DOHH2 (cell line): ENCODE data around the gene RPUSD2.

Experiments used
- H3F3A ChIP-seq: fragments of 200-600 bp; sonication (generic), shearing (Covaris generic); 2 replicates; pipeline ENCODE4 v1.6.0; 2016; ENCODE audit warnings: antibody characterized with exemption, mild to moderate bottlenecking; ENCODE audit not compliant: control insufficient read depth, insufficient read depth
- H3K27ac ChIP-seq: fragments of 200-600 bp; sonication (generic); 2 replicates; pipeline ENCODE4 v1.5.1; 2014; ENCODE audit warnings: low read depth, mild to moderate bottlenecking, low read length, moderate library complexity
- H3K27me3 ChIP-seq: fragments of 200-600 bp; sonication (generic); 2 replicates; pipeline ENCODE4 v1.6.1; 2014; ENCODE audit warnings: mild to moderate bottlenecking, low read length, mixed read lengths; ENCODE audit not compliant: control insufficient read depth
- H3K36me3 ChIP-seq: fragments of 200-600 bp; sonication (generic); 2 replicates; pipeline ENCODE4 v1.6.1; 2014; ENCODE audit warnings: mild to moderate bottlenecking, low read length, moderate library complexity, mixed read lengths; ENCODE audit not compliant: control insufficient read depth
- H3K4me1 ChIP-seq: fragments of 200-600 bp; sonication (generic); 2 replicates; pipeline ENCODE4 v1.6.1; 2014; ENCODE audit warnings: mild to moderate bottlenecking, low read length, mixed read lengths; ENCODE audit not compliant: control insufficient read depth
- H3K4me2 ChIP-seq: fragments of 200-600 bp; sonication (generic); 2 replicates; pipeline ENCODE4 v1.6.0; 2014; ENCODE audit warnings: mild to moderate bottlenecking, low read length, moderate library complexity
- H3K4me3 ChIP-seq: fragments of 200-600 bp; sonication (generic); 2 replicates; pipeline ENCODE4 v1.5.1; 2014; ENCODE audit warnings: mild to moderate bottlenecking, low read length, mixed read lengths
- H3K79me2 ChIP-seq: fragments of 200-600 bp; sonication (generic); 2 replicates; pipeline ENCODE4 v1.6.1; 2014; ENCODE audit warnings: mild to moderate bottlenecking, low read length, mixed read lengths; ENCODE audit not compliant: control insufficient read depth
- H3K9me2 ChIP-seq: fragments of 200-600 bp; sonication (generic); replicated peaks from 2 replicates; pipeline ENCODE4 v1.6.1; 2014; ENCODE audit warnings: mild to moderate bottlenecking, low read length, mixed read lengths; ENCODE audit not compliant: control insufficient read depth
- H3K9me3 ChIP-seq: fragments of 200-600 bp; sonication (generic); 2 replicates; pipeline ENCODE4 v1.6.1; 2014; ENCODE audit warnings: antibody characterized with exemption, low read length, mixed read lengths; ENCODE audit not compliant: control insufficient read depth, insufficient read depth
- H4K20me1 ChIP-seq: fragments of 200-600 bp; sonication (generic); 2 replicates; pipeline ENCODE4 v1.6.0; 2014; ENCODE audit warnings: low read depth, mild to moderate bottlenecking, antibody characterized with exemption, low read length, moderate library complexity; ENCODE audit not compliant: control insufficient read depth, insufficient read depth
- EZH2phosphoT487 ChIP-seq: fragments of 200-600 bp; sonication (generic); IDR thresholded peaks from 2 replicates; pipeline ENCODE4 v1.6.1; 2017; ENCODE audit warnings: borderline replicate concordance, mild to moderate bottlenecking, antibody characterized with exemption, low read length, moderate library complexity, mixed read lengths
- TF ChIP-seq, protein P1 (sequence below): fragments of 200-600 bp; sonication (generic); IDR thresholded peaks from one replicate; pipeline ENCODE4 v1.5.1; 2014; ENCODE audit warnings: antibody characterized with exemption, mild to moderate bottlenecking, low read depth, low read length; ENCODE audit not compliant: poor library complexity, severe bottlenecking

RPUSD2 gene

DNA sequence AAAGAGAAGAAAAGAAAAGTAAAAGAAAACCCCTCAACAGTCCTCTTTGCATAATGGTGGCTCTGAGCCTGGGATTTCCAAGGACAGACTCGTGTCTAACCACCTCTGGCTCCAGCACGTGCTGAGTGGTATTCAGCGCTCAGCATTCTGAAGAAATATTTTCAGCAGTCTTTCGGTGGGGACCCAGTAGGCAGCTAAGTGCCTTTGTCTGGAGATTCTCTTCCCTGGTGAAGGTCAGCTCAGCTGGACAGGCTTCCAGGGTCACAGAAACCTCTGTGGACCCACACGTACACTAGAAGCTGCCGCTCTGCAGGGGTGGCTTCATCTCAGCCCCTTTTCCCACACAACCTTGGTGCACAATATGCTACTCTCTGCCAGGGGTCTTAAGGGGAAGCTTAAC, 40.3 kb upstream of the RPUSD2 start:
- Histone ChIP-seq H3F3A (no peaks in the 10 kb centered on the region), H3K27me3 (no peaks in the 10 kb centered on the region), H3K4me1 (no peaks in the 10 kb centered on the region), H3K79me2 (no peaks in the 10 kb centered on the region), H3K4me2 (no peak overlapping the region), H3K9me2 (no peaks in the 10 kb centered on the region), H3K9me3 (no peaks in the 10 kb centered on the region), H4K20me1 (no peaks in the 10 kb centered on the region), H3K4me3 (no peak overlapping the region), H3K27ac (no peak overlapping the region), H3K36me3 (no peaks in the 10 kb centered on the region)
- TF ChIP-seq EZH2phosphoT487: no peak
- TF ChIP-seq, protein P1, sequence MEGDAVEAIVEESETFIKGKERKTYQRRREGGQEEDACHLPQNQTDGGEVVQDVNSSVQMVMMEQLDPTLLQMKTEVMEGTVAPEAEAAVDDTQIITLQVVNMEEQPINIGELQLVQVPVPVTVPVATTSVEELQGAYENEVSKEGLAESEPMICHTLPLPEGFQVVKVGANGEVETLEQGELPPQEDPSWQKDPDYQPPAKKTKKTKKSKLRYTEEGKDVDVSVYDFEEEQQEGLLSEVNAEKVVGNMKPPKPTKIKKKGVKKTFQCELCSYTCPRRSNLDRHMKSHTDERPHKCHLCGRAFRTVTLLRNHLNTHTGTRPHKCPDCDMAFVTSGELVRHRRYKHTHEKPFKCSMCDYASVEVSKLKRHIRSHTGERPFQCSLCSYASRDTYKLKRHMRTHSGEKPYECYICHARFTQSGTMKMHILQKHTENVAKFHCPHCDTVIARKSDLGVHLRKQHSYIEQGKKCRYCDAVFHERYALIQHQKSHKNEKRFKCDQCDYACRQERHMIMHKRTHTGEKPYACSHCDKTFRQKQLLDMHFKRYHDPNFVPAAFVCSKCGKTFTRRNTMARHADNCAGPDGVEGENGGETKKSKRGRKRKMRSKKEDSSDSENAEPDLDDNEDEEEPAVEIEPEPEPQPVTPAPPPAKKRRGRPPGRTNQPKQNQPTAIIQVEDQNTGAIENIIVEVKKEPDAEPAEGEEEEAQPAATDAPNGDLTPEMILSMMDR: no peak

DNA sequence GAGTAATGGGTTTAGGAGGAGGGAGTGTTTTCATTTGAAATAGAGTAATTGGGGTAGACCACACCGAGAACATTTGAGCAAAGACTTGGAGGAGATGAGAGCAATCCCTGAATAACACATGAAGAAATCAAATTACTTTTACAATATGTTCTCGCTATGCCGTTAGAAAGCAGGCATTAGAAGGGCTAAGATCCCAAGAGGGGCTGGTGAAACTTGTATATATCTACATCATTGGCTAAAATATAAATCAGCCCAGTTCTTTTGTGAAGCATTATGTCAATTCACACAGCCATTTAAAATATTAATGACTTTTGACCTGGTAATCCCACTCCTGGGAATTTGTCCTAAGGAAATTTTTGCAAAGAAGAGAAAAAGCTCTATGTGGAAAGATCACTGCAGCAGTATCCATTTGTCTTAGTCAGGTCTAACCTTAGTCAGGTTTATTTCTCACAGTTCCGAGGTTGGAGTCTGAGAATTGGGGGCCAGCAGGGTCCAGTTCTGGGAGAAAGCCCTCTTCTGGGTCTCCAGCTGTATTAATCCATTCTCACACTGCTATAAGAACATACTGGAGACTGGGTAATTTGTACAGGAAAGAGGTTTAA, 35.2 kb upstream of the RPUSD2 start:
- Histone ChIP-seq H3K9me2 (no peaks in the 10 kb centered on the region), H3K4me1 (no peaks in the 10 kb centered on the region), H3F3A (no peaks in the 10 kb centered on the region), H3K79me2 (no peaks in the 10 kb centered on the region), H3K9me3 (no peaks in the 10 kb centered on the region), H3K36me3 (no peaks in the 10 kb centered on the region), H4K20me1 (no peaks in the 10 kb centered on the region), H3K27ac (no peak overlapping the region), H3K4me2 (no peak overlapping the region), H3K27me3 (peaks cover 7% of the 10 kb centered on the region; the same call in 1 of the 2 replicates), H3K4me3 (no peak overlapping the region)
- no peak for TF ChIP-seq EZH2phosphoT487
- TF ChIP-seq, protein P1: no peak

DNA sequence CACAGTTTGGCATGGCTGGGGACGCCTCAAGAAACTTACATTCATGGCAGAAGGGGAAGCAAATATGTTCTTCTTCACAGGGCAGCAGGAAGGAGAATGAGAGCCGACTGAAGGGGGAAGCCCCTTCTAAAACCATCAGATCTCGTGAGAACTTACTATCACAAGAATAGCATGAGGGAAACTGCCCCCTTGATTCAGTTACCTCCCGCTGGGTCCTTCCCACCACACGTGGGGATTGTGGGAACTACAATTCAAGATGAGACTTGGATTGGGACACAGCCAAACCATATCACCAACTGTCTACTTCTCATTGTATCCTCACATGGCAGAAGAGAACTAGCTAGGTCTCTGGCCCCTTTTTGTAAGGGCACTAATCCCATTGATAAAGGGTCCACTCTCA, 34.7 kb upstream of the RPUSD2 start:
- Histone ChIP-seq H4K20me1 (no peaks in the 10 kb centered on the region), H3F3A (no peaks in the 10 kb centered on the region), H3K9me3 (no peaks in the 10 kb centered on the region), H3K79me2 (no peaks in the 10 kb centered on the region), H3K9me2 (no peaks in the 10 kb centered on the region), H3K27me3 (peaks cover 7% of the 10 kb centered on the region; the same call in 1 of the 2 replicates), H3K4me3 (no peak overlapping the region), H3K4me1 (no peaks in the 10 kb centered on the region), H3K27ac (no peak overlapping the region), H3K36me3 (no peaks in the 10 kb centered on the region), H3K4me2 (no peak overlapping the region)
- no peak for TF ChIP-seq EZH2phosphoT487
- TF ChIP-seq, protein P1: no peak
